ENCODE data around the gene GPR84. TPM values are rescaled to one million over a fixed set of nuclear protein-coding genes. Genes with fewer than 3 reads are reported as not detected.

The GPR84 gene
- total and polyA plus RNA-seq, 2 of the 8 experiments (the other 6 are each of a cell fraction or from before 2014, with no cell fraction given), result 0.09 TPM; not detected in 1

- Histone ChIP-seq H3K79me2 (ENCODE audit: control insufficient read depth in 1 of 2, insufficient read depth in 2 of 2, low read length in 2 of 2) (no peaks in the 10 kb centered on the region), H3K56ac (replicated peaks; ENCODE audit: insufficient read length, low read depth, low read length) (no peak overlapping the region), H3K4me2 (ENCODE audit: insufficient read depth in 1 of 2, low read depth in 2 of 2, low read length in 2 of 2) (no peak overlapping the region), H3K23ac (ENCODE audit: insufficient read length) (no peak overlapping the region), H4K91ac (replicated peaks; ENCODE audit: insufficient read length, low read length) (no peak overlapping the region), H3K4ac (replicated peaks; ENCODE audit: insufficient read length, low read depth, low read length) (no peak overlapping the region), H2BK15ac (ENCODE audit: low read length) (no peak overlapping the region), H3K27me3 (replicated peaks in 1 of 4; ENCODE audit: control insufficient read depth in 3 of 4, extremely low read depth in 1 of 4, insufficient read depth in 3 of 4, low read length in 3 of 4) (no peaks in the 10 kb centered on the region), H2AK5ac (ENCODE audit: low read depth, low read length) (no peak overlapping the region), H4K5ac (ENCODE audit: insufficient read length, low read depth, low read length) (no peak overlapping the region), H3K9ac (replicated peaks in 1 of 4; ENCODE audit: extremely low read depth in 1 of 4, low read depth in 3 of 4, low read length in 3 of 4) (no peak overlapping the region), H2BK20ac (ENCODE audit: low read length) (no peak overlapping the region), H3K79me1 (ENCODE audit: low read depth, low read length) (0 out of 2 replicates have a peak, but pooled peaks cover 3% of the 10 kb centered on the region), H2BK120ac (replicated peaks; ENCODE audit: low read depth, low read length) (no peak overlapping the region), H3K18ac (ENCODE audit: extremely low read depth, low read length) (no peak overlapping the region), H3K27ac (ENCODE audit: low read depth, low read length) (no peak overlapping the region), H2AFZ (ENCODE audit: low read length) (no peak overlapping the region), H3K36me3 (ENCODE audit: control insufficient read depth in 2 of 4, insufficient read depth in 4 of 4, low read length in 3 of 4) (peaks cover 7 to 32% (median 17%) of the 10 kb centered on the region in 4 experiments; a peak in 7 of 8 replicates), H3K14ac (ENCODE audit: insufficient read length) (no peak overlapping the region), H2BK12ac (ENCODE audit: low read depth, low read length) (no peak overlapping the region), H2BK5ac (ENCODE audit: low read depth, low read length) (no peak overlapping the region), H3K9me3 (ENCODE audit: insufficient read depth in 2 of 2, low read depth in 1 of 2, low read length in 1 of 2) (no peaks in the 10 kb centered on the region), H4K8ac (ENCODE audit: extremely low read depth, insufficient read depth, low read length) (no peak overlapping the region), H3K4me3 (ENCODE audit: extremely low read depth in 1 of 4, insufficient read depth in 2 of 4, low read depth in 3 of 4, low read length in 4 of 4) (no peak overlapping the region), H3K23me2 (ENCODE audit: low read depth, low read length) (no peaks in the 10 kb centered on the region; the same call in 1 of the 2 replicates), H4K20me1 (replicated peaks in 1 of 2; ENCODE audit: control insufficient read depth in 1 of 2, insufficient read depth in 2 of 2, low read length in 2 of 2) (peaks cover 2 to 5% of the 10 kb centered on the region in 2 experiments), H3K4me1 (replicated peaks in 1 of 4; ENCODE audit: control insufficient read depth in 3 of 4, insufficient read depth in 4 of 4, low read length in 3 of 4) (no peaks in the 10 kb centered on the region)
- ChIA-PET POLR2A (ENCODE audit: partially characterized antibody) (interaction anchor here (1.1 to 3.6 kb wide), 3 partner anchors 10 to 54 kb away, joined by 3 to 26 read pairs (median 11); no protein-coding TSS in a partner anchor), CTCF (ENCODE audit: partially characterized antibody) (interaction anchor here (0.8 to 7.5 kb wide), 15 partner anchors 6 to 121 kb away, joined by 3 to 67 read pairs (median 5); partner anchors contain the start of gene COPZ1)
- TF ChIP-seq, protein P1, sequence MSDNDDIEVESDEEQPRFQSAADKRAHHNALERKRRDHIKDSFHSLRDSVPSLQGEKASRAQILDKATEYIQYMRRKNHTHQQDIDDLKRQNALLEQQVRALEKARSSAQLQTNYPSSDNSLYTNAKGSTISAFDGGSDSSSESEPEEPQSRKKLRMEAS (IDR thresholded peaks at IDR 0.05), result no peak
- TF ChIP-seq NRF1 (IDR thresholded peaks at IDR 0.05; ENCODE audit: low read depth, low read length) (no peak), RAD21 (IDR thresholded peaks at IDR 0.05 in 1 of 2, conservative IDR thresholded peaks at IDR 0.05 in 1 of 2; ENCODE audit: low read depth in 2 of 2, low read length in 2 of 2) (no peak), SP2 (IDR thresholded peaks at IDR 0.05; ENCODE audit: low read length) (no peak), CBX8 (IDR thresholded peaks at IDR 0.05; ENCODE audit: borderline replicate concordance, low read depth, low read length) (no peak), SRF (IDR thresholded peaks at IDR 0.05; ENCODE audit: low read depth, low read length) (no peak), POU5F1 (IDR thresholded peaks at IDR 0.05; ENCODE audit: low read depth, low read length) (no peak), POLR2A (IDR thresholded peaks at IDR 0.05; ENCODE audit: control extremely low read depth in 1 of 2, low read depth in 2 of 2, low read length in 2 of 2) (no peak), RBBP5 (IDR thresholded peaks at IDR 0.05; ENCODE audit: borderline replicate concordance, low read depth, low read length) (no peak), CTBP2 (IDR thresholded peaks at IDR 0.05; ENCODE audit: borderline replicate concordance, insufficient read depth, insufficient read length, low read length) (no peak), TAF7 (optimal IDR thresholded peaks at IDR 0.05; ENCODE audit: borderline replicate concordance, low read depth, low read length) (no peak), YY1 (IDR thresholded peaks at IDR 0.05; ENCODE audit: low read depth, low read length) (no peak), BCL11A (IDR thresholded peaks at IDR 0.05; ENCODE audit: low read depth in 2 of 2, low read length in 2 of 2) (no peak), FOSL1 (IDR thresholded peaks at IDR 0.05; ENCODE audit: insufficient read depth, low read depth, low read length) (no peak)
- DNase-seq (ENCODE audit: low read depth in 1 of 2, low spot score in 2 of 2) (no peak), FAIRE-seq (no peak)
- WGBS, 2 experiments (ENCODE audit: extremely low coverage in 1 of 2, insufficient coverage in 1 of 2, insufficient read length in 1 of 2, insufficient replicate concordance in 2 of 2, low coverage in 1 of 2, low lambda C conversion rate in 2 of 2, missing lambda C conversion rate in 1 of 2), result 87% methylated on average over 7 of the region's 7 CpGs; no CpG with 5 or more reads in 1 of the 2 experiments
These were observed 23.4 kb downstream of the GPR84 start for GRCh38 chr12:54340846-54341245.

Data from H1 (cell line).